Measurements from ENCODE around the gene NTN1.
"Not testable (repeated sequence)": the region's sequence is repeated elsewhere in the genome, so short reads cannot be mapped to it uniquely, and the experiment has no call there.

Gene NTN1

GRCh38 chr17:9251273-9251672, 230.0 kb downstream of the NTN1 start:
- no peak for DNase-seq (ENCODE audit: low read depth)

GRCh38 chr17:9253308-9253707, 232.0 kb downstream of the NTN1 start:
- DNase-seq (ENCODE audit: low read depth) = no peak

- DNase-seq (ENCODE audit: low read depth) = no peak
Observed at GRCh38 chr17:9254841-9255240, 233.5 kb downstream of the NTN1 start.

DNA sequence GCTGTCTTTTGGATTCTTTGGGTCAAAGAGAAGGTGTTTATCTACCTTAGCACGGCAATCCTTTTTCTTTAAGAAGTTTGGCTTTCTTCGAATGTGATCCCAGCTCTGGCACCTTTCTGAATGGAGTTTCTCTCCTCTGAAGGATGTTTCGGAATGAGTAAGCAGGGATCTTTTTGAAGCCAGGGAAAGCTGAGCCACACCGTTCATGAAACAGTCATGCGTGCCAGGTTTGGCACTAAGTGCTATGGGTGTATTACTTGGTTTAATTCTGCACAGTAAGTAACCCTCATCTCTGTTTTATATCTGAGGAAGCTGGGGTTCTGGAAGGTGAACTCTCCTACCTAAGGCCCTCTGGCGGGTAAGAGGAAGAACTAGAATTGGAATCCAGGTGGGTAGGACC, 234.5 kb downstream of the NTN1 start:
- DNase-seq (ENCODE audit: low read depth) = no peak

- no peak for DNase-seq (ENCODE audit: low read depth)
Observed at GRCh38 chr17:9256361-9256750, 235.0 kb downstream of the NTN1 start.

- DNase-seq (ENCODE audit: low read depth) = no peak
Observed at GRCh38 chr17:9256751-9257629, 235.7 kb downstream of the NTN1 start.

GRCh38 chr17:9257630-9257965, 236.3 kb downstream of the NTN1 start:
- not testable (repeated sequence) for DNase-seq (ENCODE audit: low read depth)

- DNase-seq (ENCODE audit: low read depth) = no peak
Observed at GRCh38 chr17:9258115-9259015, 237.1 kb downstream of the NTN1 start.

GRCh38 chr17:9259419-9259818, 238.1 kb downstream of the NTN1 start:
- no peak for DNase-seq (ENCODE audit: low read depth)

DNA sequence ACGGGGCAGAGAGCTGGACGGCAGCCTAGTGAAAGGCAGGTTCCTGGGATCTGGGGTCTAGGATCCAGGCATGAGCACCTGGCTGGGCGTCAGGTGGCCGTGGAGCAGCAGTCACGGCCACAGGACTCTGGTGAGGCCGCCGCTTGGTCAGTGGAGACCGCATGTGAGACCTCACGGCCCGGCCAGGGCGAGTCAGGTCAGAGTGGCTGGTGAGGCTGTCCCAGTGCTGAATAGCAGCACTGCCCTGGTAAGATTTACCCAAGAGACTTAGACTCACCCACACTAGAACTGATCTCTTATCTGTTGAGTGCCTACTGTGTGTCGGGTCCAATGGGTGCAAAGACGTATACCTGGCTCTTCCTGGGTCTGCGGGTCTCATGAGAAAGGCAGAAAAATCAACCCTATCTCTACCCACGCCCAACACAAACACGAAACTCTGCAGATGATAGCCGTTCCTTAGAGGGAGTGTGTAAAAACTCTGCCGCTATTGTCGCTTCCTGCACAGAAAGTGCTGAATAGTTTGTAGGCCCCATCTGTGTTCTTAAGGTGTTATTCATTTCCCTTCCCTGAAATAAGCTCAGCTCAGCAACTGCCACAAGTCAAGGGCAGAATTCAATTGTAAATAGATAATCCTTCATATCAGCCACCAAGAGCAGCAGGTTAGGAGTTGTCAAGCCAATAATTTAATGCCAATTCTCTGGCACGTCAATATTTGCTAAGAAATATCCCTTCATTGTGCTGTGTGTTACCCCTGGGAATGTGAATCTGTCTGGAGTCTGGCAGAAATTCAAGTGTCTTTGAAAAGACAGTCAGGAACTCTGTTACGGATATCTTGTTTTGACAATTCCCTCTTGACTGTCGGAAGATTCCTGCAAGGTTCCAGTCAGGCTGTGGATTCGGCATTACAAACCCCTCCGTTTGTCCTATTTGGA, 240.0 kb downstream of the NTN1 start:
- DNase-seq (ENCODE audit: low read depth) = no peak

- DNase-seq (ENCODE audit: low read depth) = no peak
Observed at GRCh38 chr17:9266031-9266680, 244.8 kb downstream of the NTN1 start.

DNA sequence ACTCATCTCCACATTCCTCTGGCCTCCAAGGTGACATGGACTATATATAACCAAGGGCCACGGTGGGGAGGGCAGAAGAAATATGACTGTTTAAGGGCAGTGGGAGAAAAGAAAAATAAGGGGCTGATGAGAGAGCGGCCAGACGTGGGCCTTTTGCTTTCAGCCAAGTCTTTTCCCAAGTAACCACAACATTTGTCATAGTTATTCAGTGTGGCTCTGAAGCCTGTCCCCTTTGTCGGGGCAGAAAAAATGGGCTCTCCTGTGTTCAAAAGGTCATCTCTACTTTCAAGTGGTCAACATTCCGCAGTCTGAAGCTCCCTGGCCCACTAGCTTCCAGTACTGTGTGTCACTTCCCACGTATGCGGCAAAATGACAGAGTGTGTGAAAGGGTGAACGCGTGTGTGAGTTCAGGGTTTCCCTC, 245.4 kb downstream of the NTN1 start:
- no peak for DNase-seq (ENCODE audit: low read depth)

DNA sequence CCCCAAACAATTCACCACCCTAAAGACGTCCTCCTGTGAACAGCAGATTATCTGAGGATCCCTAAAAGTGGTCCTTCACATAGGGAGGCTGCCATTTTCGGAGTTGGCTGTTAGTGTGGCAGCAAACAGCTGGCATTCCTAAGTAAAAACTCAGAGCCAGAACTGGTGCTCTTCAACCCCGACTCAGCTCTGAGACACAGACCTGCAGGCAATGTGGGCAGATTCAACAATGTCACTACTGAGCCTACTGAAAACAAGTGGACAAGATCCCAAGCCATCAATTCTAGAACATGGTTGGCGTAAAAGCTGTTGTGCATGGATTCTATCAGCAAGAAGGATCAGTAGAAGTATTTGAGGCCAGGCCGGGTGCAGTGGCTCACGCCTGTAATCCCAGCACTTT, 247.2 kb downstream of the NTN1 start:
- no peak for DNase-seq (ENCODE audit: low read depth)

DNA sequence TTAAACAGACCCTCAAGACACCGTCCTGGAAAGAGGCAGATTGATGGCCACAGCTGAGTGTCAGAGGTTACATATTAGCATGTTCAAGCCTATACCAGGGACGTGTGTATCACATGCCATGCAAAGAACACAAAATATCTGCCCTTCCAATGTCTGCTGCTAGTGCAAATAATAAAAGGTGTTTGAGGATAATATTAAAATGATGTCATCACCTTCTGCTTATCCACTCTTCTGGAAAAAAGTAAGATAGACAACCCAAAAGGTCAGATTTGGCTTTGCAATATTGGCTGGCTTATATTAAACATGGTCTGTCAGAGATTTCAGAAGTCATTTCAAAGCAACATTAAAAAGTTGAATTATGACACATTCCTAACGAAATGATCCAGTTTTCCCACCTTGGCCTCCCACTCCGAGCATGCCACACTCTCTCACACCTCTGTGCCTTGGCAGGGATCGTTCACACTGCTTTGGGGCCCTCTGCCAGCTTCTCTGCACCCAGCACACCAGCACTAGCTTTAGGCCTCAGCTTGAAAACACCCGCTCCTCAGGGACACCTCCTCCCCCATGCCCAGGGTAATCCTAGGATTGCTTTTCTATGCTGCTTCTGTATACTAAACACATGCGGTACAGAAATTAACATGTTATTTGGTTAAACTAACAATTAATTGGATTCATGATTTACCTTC, 248.2 kb downstream of the NTN1 start:
- no peak for DNase-seq (ENCODE audit: low read depth)

GRCh38 chr17:9270921-9271320, 249.6 kb downstream of the NTN1 start:
- DNase-seq (ENCODE audit: low read depth) = no peak

DNA sequence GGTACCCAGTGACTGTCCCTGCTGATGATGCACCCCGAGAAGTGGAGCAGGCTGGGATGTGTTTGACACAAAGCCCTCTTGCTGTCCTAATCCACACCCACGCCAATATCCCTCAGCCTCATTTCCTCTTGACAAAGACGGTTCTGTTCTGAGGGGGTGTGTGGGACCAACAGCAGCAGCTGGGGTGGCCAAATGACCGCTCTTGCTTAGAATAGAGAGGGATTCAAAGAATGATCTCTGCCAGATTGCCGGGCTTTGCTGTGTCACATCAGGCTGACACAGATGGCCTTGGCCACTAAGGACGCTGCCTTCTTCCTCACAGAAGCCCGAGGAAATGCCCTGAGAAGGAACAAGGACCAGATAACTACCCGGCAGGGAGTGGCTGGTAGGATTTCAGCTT, 250.7 kb downstream of the NTN1 start:
- no peak for DNase-seq (ENCODE audit: low read depth)

- DNase-seq (ENCODE audit: low read depth) = no peak
Observed at GRCh38 chr17:9272501-9273200, 251.3 kb downstream of the NTN1 start.

GRCh38 chr17:9273428-9274391, 252.4 kb downstream of the NTN1 start:
- no peak for DNase-seq (ENCODE audit: low read depth)

- no peak for DNase-seq (ENCODE audit: low read depth)
Observed at GRCh38 chr17:9274973-9275372, 253.7 kb downstream of the NTN1 start.

Data from stimulated activated CD8-positive, alpha-beta memory T cell treated with anti-CD3 and anti-CD28 coated beads, Interleukin-12 subunit alpha, Interleukin-12 subunit beta, amount 100 ng/mL, for 4 hours (primary cell).